CD4-positive, alpha-beta T cell treated with Interleukin-17A for 4 hours (primary cell): ENCODE results near the gene ZCCHC4.

Experiments used
- DNase-seq: peaks from one replicate; pipeline ENCODE4 v3.0.0-alpha.2; 2020; ENCODE audit warnings: mixed read lengths

The ZCCHC4 gene

GRCh38 chr4:25312496-25313200 lies at the start of gene ZCCHC4:
ZCCHC4 (plus strand) TSS chr4:25312774; CDS start chr4:25312810, 36 bp downstream.
- DNase-seq, result peak; percentile 89

GRCh38 chr4:25271866-25272265 lies 40.7 kb upstream of the ZCCHC4 start:
- no peak for DNase-seq

GRCh38 chr4:25280210-25280609 lies 32.4 kb upstream of the ZCCHC4 start:
- DNase-seq, result no peak

- no peak for DNase-seq
Measured at GRCh38 chr4:25283948-25284347, 28.6 kb upstream of the ZCCHC4 start.

GRCh38 chr4:25284466-25284865 lies 28.1 kb upstream of the ZCCHC4 start:
- no peak for DNase-seq

- DNase-seq, result no peak
Measured at GRCh38 chr4:25290490-25291067, 22.0 kb upstream of the ZCCHC4 start.

- DNase-seq, result no peak
Measured at GRCh38 chr4:25291158-25291733, 21.3 kb upstream of the ZCCHC4 start.

GRCh38 chr4:25297528-25298242 lies 14.9 kb upstream of the ZCCHC4 start:
- DNase-seq, result no peak

- DNase-seq, result no peak
Measured at GRCh38 chr4:25299476-25300203, 12.9 kb upstream of the ZCCHC4 start.

- no peak for DNase-seq
Measured at GRCh38 chr4:25301471-25301870, 11.1 kb upstream of the ZCCHC4 start.

- no peak for DNase-seq
Measured at GRCh38 chr4:25302626-25303025, 9.9 kb upstream of the ZCCHC4 start.

GRCh38 chr4:25303578-25303977 lies 9.0 kb upstream of the ZCCHC4 start:
- no peak for DNase-seq

GRCh38 chr4:25306518-25307057 lies 6.0 kb upstream of the ZCCHC4 start:
- DNase-seq, result no peak

- DNase-seq, result no peak
Measured at GRCh38 chr4:25307596-25307995, 5.0 kb upstream of the ZCCHC4 start.

- no peak for DNase-seq
Measured at GRCh38 chr4:25308306-25308705, 4.3 kb upstream of the ZCCHC4 start.

- no peak for DNase-seq
Measured at GRCh38 chr4:25308761-25309160, 3.8 kb upstream of the ZCCHC4 start.

- DNase-seq, result no peak
Measured at GRCh38 chr4:25310066-25310802, 2.3 kb upstream of the ZCCHC4 start.

- DNase-seq, result no peak
Measured at GRCh38 chr4:25310803-25311166, 1.8 kb upstream of the ZCCHC4 start.

- no peak for DNase-seq
Measured at GRCh38 chr4:25313201-25313895, 774 bp downstream of the ZCCHC4 start.

GRCh38 chr4:25320336-25320735 lies 7.8 kb downstream of the ZCCHC4 start:
- no peak for DNase-seq

GRCh38 chr4:25320773-25321172 lies 8.2 kb downstream of the ZCCHC4 start:
- DNase-seq, result no peak
